Body of pancreas (tissue), 4 donors: ENCODE results near the gene COMMD9. TPM values are rescaled to one million over a fixed set of nuclear protein-coding genes. Genes with fewer than 3 reads are reported as not detected.

Source experiments
- ATAC-seq: fragments of 150-250 bp; one replicate; pipeline ENCODE4 v1.9.1; 2016
- DNase-seq, 4 donors: peaks; one replicate each; pipeline ENCODE4 v3.0.0-alpha.2; 2019
- H3K27ac ChIP-seq, 4 donors: fragments of 200-600 bp; sonication (generic); 1 replicate in 3 of 4; 2 replicates in 1 of 4; pipeline versions ENCODE4 v1.5.1 to v1.6.1; 2016 to 2019; ENCODE audit warnings: mild to moderate bottlenecking in 1 of 4, mixed read lengths in 1 of 4, moderate library complexity in 1 of 4
- H3K27me3 ChIP-seq, 2 donors: fragments of 200-600 bp; sonication (generic); one replicate each; pipeline ENCODE4 v1.6.0; 2016; ENCODE audit warnings: mild to moderate bottlenecking in 1 of 2
- H3K36me3 ChIP-seq, 2 donors: fragments of 200-600 bp; sonication (generic); replicated peaks in 1 of 2; 2 replicates each; pipeline ENCODE4 v1.5.1; 2016; ENCODE audit warnings: low read depth in 2 of 2; ENCODE audit not compliant: insufficient read depth in 1 of 2
- H3K4me1 ChIP-seq: fragments of 200-600 bp; sonication (generic); one replicate; pipeline ENCODE4 v1.6.0; 2016
- H3K4me3 ChIP-seq, 2 donors: fragments of 200-600 bp; sonication (generic); 1 replicate in 1 of 2; 2 replicates in 1 of 2; pipeline ENCODE4 v1.5.1; 2016 to 2019
- H3K9me3 ChIP-seq, 3 donors: fragments of 200-600 bp; sonication (generic); 1 replicate in 2 of 3; 2 replicates in 1 of 3; pipeline ENCODE4 v1.5.1; 2016
- POLR2A ChIP-seq, 3 donors: fragments of 450-650 bp; IDR thresholded peaks; one replicate each; pipeline ENCODE4 v1.6.1; 2016; ENCODE audit warnings: antibody characterized with exemption in 3 of 3, mild to moderate bottlenecking in 2 of 3
- WGBS, 2 donors: methylation state at CpG; one replicate each; pipeline ENCODE4 v1.1.5; 2017; 5-methylcytosine and 5-hydroxymethylcytosine counted together
- intact Hi-C: fragments of 100-400 bp; cut with DNase I; formaldehyde crosslinking; loops from one replicate; pipeline ENCODE4 v1.15.1; 2023
- total RNA-seq, 2 donors: library from RNA; depleted of rRNA; stranded (reverse); fragments of >200 nt; gene quantifications; one replicate each; pipeline ENCODE4 v1.1.0, GENCODE V29; 2016
- TF ChIP-seq, protein P1 (sequence below), 7 experiments: fragments of 450-650 bp in 4 of 7; fragments of 200-600 bp in 3 of 7; sonication (generic) in 3 of 7; IDR thresholded peaks; one replicate each; pipeline ENCODE4 v1.5.1; 2016 to 2019; ENCODE audit warnings: antibody characterized with exemption in 7 of 7

COMMD9 gene
- total RNA-seq, 2 donors from 2014 or later = 26.4 to 28.5 TPM

- TF ChIP-seq POLR2A (IDR thresholded peaks at IDR 0.05) = no peak
- TF ChIP-seq, protein P1, sequence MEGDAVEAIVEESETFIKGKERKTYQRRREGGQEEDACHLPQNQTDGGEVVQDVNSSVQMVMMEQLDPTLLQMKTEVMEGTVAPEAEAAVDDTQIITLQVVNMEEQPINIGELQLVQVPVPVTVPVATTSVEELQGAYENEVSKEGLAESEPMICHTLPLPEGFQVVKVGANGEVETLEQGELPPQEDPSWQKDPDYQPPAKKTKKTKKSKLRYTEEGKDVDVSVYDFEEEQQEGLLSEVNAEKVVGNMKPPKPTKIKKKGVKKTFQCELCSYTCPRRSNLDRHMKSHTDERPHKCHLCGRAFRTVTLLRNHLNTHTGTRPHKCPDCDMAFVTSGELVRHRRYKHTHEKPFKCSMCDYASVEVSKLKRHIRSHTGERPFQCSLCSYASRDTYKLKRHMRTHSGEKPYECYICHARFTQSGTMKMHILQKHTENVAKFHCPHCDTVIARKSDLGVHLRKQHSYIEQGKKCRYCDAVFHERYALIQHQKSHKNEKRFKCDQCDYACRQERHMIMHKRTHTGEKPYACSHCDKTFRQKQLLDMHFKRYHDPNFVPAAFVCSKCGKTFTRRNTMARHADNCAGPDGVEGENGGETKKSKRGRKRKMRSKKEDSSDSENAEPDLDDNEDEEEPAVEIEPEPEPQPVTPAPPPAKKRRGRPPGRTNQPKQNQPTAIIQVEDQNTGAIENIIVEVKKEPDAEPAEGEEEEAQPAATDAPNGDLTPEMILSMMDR (IDR thresholded peaks at IDR 0.05) = no peak
- Histone ChIP-seq H3K27me3 (no peaks in the 10 kb centered on the region), H3K4me1 (no peaks in the 10 kb centered on the region), H3K27ac (no peak overlapping the region), H3K9me3 (no peaks in the 10 kb centered on the region), H3K36me3 (no peaks in the 10 kb centered on the region), H3K4me3 (no peak overlapping the region)
- WGBS, 2 donors = 59 to 70% methylated on average over 5 of the region's 5 CpGs
- intact Hi-C loops = no loop called here
- ATAC-seq = no peak
- DNase-seq = no peak
These were observed 31.9 kb downstream of the COMMD9 start for GRCh38 chr11:36257351-36257750.

- H3K4me1 ChIP-seq = no peaks in the 10 kb centered on the region
- 78 to 95% methylated on average over 1 of the region's 1 CpG for WGBS, 2 donors
- no peak overlapping the region for H3K27ac ChIP-seq
- H3K4me3 ChIP-seq = no peak overlapping the region
- DNase-seq = no peak
- intact Hi-C loops = no loop called here
- H3K36me3 ChIP-seq = no peaks in the 10 kb centered on the region
- no peak for TF ChIP-seq POLR2A (IDR thresholded peaks at IDR 0.05)
- TF ChIP-seq, protein P1 (IDR thresholded peaks at IDR 0.05) = no peak
- ATAC-seq = no peak
- H3K9me3 ChIP-seq = no peaks in the 10 kb centered on the region
- H3K27me3 ChIP-seq = no peaks in the 10 kb centered on the region
These were observed 34.5 kb downstream of the COMMD9 start for GRCh38 chr11:36254713-36255112.

DNA sequence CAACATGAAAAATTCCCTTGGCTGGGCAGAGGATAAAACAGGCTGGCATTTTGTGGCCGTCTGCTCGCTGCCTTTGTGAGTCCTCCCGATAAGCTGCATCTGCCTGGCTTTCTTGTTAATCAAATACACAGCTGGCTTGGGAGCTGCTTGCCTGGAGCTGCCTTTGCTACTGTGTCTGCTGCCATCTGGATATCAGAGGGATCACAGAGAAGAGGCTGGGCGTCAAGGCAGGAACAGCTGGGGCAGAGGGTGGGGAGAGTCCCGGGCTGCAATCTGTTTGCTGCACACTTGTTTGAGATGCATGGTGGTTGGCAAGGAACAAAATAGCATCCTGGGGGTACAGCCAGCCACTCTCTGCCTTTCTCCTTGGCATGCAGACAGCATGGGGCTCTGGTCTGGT, 36.0 kb downstream of the COMMD9 start:
- ATAC-seq (no peak), DNase-seq (no peak)
- Histone ChIP-seq H3K27me3 (no peaks in the 10 kb centered on the region), H3K36me3 (no peaks in the 10 kb centered on the region), H3K4me3 (no peak overlapping the region), H3K9me3 (no peaks in the 10 kb centered on the region), H3K27ac (no peak overlapping the region), H3K4me1 (no peaks in the 10 kb centered on the region)
- 48 to 51% methylated on average over 5 of the region's 5 CpGs for WGBS, 2 donors
- TF ChIP-seq, protein P1 (IDR thresholded peaks at IDR 0.05) = no peak
- TF ChIP-seq POLR2A (IDR thresholded peaks at IDR 0.05) = no peak
- intact Hi-C loops = no loop called here

GRCh38 chr11:36251823-36252222, 37.4 kb downstream of the COMMD9 start:
- H3K36me3 ChIP-seq = no peaks in the 10 kb centered on the region
- H3K4me1 ChIP-seq = no peaks in the 10 kb centered on the region
- no peaks in the 10 kb centered on the region for H3K27me3 ChIP-seq
- no peak overlapping the region for H3K27ac ChIP-seq
- intact Hi-C loops = no loop called here
- 46 to 75% methylated on average over 2 of the region's 2 CpGs for WGBS, 2 donors
- no peaks in the 10 kb centered on the region for H3K9me3 ChIP-seq
- no peak for ATAC-seq
- H3K4me3 ChIP-seq = no peak overlapping the region
- TF ChIP-seq POLR2A (IDR thresholded peaks at IDR 0.05) = no peak
- TF ChIP-seq, protein P1 (IDR thresholded peaks at IDR 0.05) = no peak
- no peak for DNase-seq

DNA sequence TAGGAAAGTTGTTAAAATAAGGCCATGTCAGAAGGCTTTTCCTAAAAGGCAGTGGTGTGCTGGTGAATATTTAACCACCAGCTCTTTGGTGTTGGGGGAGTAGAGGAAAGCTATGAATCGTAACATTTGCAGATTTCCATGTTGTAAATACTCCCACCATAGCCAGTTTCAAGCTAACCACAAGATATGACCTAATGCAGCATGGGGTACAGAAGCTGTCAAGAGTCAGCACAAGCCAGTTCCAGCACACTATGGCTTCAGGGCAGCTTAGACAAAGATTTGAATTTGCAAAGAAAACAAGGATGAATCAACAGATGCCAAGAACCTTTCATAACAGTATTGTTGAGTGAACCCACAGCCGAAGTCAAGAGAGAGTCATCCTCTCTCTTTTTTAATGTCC, 40.0 kb downstream of the COMMD9 start:
- H3K4me3 ChIP-seq = no peak overlapping the region
- intact Hi-C loops = no loop called here
- no peaks in the 10 kb centered on the region for H3K9me3 ChIP-seq
- TF ChIP-seq, protein P1 (IDR thresholded peaks at IDR 0.05) = no peak
- no peak for TF ChIP-seq POLR2A (IDR thresholded peaks at IDR 0.05)
- no peak overlapping the region for H3K27ac ChIP-seq
- ATAC-seq = no peak
- WGBS, 2 donors = 51 to 55% methylated on average over 2 of the region's 2 CpGs
- H3K36me3 ChIP-seq = no peaks in the 10 kb centered on the region
- H3K4me1 ChIP-seq = no peaks in the 10 kb centered on the region
- no peaks in the 10 kb centered on the region for H3K27me3 ChIP-seq
- DNase-seq = no peak
